ENCODE results near the gene PCDHGA1.

PCDHGA1 gene

DNA sequence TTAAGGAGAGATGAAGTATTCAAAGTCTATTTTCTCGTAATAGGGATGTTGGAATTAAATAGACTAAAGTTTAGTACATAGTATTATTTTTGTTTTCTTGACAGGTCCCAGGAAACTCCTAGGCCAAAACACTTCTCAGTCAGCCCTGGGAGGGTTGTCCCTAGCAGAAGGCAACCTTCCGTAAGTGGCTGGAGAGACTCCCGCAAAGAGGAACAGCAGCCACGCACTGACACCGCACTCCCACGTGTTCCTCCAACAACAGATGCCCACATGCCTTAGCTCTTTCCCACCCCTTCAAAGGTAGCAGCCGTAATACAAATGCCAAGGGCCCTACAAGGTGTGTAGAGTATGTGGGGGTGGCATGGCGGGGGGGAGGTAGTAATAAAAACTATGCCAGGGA is 187.0 kb downstream of the PCDHGA1 start:
- Histone ChIP-seq H3K9ac (ENCODE audit: low read length in 5 of 5) (no peak overlapping the region), H3K4me1 (ENCODE audit: control insufficient read depth in 5 of 5, insufficient read depth in 5 of 5, low read length in 5 of 5) (peaks cover 9 to 77% (median 56%) of the 10 kb centered on the region in 5 donors)

GRCh38 chr5:141517880-141518617 is 187.7 kb downstream of the PCDHGA1 start:
- Histone ChIP-seq H3K36me3 (ENCODE audit: control insufficient read depth in 5 of 5, insufficient read depth in 5 of 5, low read length in 5 of 5) (peaks cover 2 to 17% (median 13%) of the 10 kb centered on the region in 5 donors), H3K27me3 (ENCODE audit: control insufficient read depth in 5 of 5, insufficient read depth in 4 of 5, low read length in 5 of 5) (peaks cover 0 to 5% (median 0%) of the 10 kb centered on the region in 5 donors), H3K4me1 (ENCODE audit: control insufficient read depth in 5 of 5, insufficient read depth in 5 of 5, low read length in 5 of 5) (peaks cover 14 to 77% (median 51%) of the 10 kb centered on the region in 5 donors), H3K9ac (ENCODE audit: low read length in 5 of 5) (no peak overlapping the region), H3K9me3 (ENCODE audit: control insufficient read depth in 5 of 5, low read length in 5 of 5) (no peaks in the 10 kb centered on the region), H3K4me3 (ENCODE audit: low read depth in 1 of 5, low read length in 5 of 5) (no peak overlapping the region), H3K27ac (ENCODE audit: low read depth, low read length) (no peak overlapping the region)

More for the DNA sequence above, 187.0 kb downstream of the PCDHGA1 start:
- Histone ChIP-seq H3K27me3 (ENCODE audit: control insufficient read depth in 5 of 5, insufficient read depth in 4 of 5, low read length in 5 of 5) (peaks cover 0 to 5% (median 0%) of the 10 kb centered on the region in 5 donors), H3K36me3 (ENCODE audit: control insufficient read depth in 5 of 5, insufficient read depth in 5 of 5, low read length in 5 of 5) (peaks cover 2 to 17% (median 13%) of the 10 kb centered on the region in 5 donors), H3K9me3 (ENCODE audit: control insufficient read depth in 5 of 5, low read length in 5 of 5) (no peaks in the 10 kb centered on the region), H3K27ac (ENCODE audit: low read depth, low read length) (no peak overlapping the region), H3K4me3 (ENCODE audit: low read depth in 1 of 5, low read length in 5 of 5) (no peak overlapping the region)

DNA sequence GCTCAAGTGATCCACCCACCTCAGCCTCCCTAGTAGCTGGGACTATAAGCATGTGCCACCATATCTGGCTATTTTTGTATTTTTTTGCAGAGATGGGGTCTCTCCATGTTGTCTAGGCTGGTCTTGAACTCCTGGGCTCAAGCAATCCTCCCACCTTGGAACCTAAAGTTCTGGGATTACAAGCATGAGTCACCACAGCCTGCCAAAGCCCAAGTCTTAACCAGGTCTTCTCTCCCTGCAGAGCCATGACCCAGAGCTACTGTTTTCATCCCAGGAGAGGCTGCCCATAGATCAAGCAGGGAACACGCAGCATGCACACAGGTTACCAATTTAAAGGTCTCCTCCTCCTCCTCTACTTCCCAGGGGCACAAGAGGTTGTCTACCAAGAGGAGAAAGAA is 188.3 kb downstream of the PCDHGA1 start:
- Histone ChIP-seq H3K4me3 (ENCODE audit: low read depth in 1 of 5, low read length in 5 of 5) (no peak overlapping the region), H3K27me3 (ENCODE audit: control insufficient read depth in 5 of 5, insufficient read depth in 4 of 5, low read length in 5 of 5) (peaks cover 0 to 4% (median 0%) of the 10 kb centered on the region in 5 donors), H3K36me3 (ENCODE audit: control insufficient read depth in 5 of 5, insufficient read depth in 5 of 5, low read length in 5 of 5) (peaks cover 2 to 17% (median 13%) of the 10 kb centered on the region in 5 donors), H3K27ac (ENCODE audit: low read depth, low read length) (no peak overlapping the region), H3K9me3 (ENCODE audit: control insufficient read depth in 5 of 5, low read length in 5 of 5) (no peaks in the 10 kb centered on the region), H3K4me1 (ENCODE audit: control insufficient read depth in 5 of 5, insufficient read depth in 5 of 5, low read length in 5 of 5) (peaks cover 14 to 75% (median 46%) of the 10 kb centered on the region in 5 donors), H3K9ac (ENCODE audit: low read length in 5 of 5) (no peak overlapping the region)

GRCh38 chr5:141519605-141520565 is 189.6 kb downstream of the PCDHGA1 start:
- Histone ChIP-seq H3K4me1 (ENCODE audit: control insufficient read depth in 5 of 5, insufficient read depth in 5 of 5, low read length in 5 of 5) (peaks cover 16 to 72% (median 39%) of the 10 kb centered on the region in 5 donors), H3K9me3 (ENCODE audit: control insufficient read depth in 5 of 5, low read length in 5 of 5) (no peaks in the 10 kb centered on the region), H3K9ac (ENCODE audit: low read length in 5 of 5) (no peak overlapping the region), H3K4me3 (ENCODE audit: low read depth in 1 of 5, low read length in 5 of 5) (no peak overlapping the region), H3K27ac (ENCODE audit: low read depth, low read length) (peak overlapping the region; percentile 57), H3K36me3 (ENCODE audit: control insufficient read depth in 5 of 5, insufficient read depth in 5 of 5, low read length in 5 of 5) (peaks cover 2 to 17% (median 13%) of the 10 kb centered on the region in 5 donors), H3K27me3 (ENCODE audit: control insufficient read depth in 5 of 5, insufficient read depth in 4 of 5, low read length in 5 of 5) (no peaks in the 10 kb centered on the region)

GRCh38 chr5:141521244-141521781 is 191.0 kb downstream of the PCDHGA1 start:
- H3K9me3 ChIP-seq (ENCODE audit: control insufficient read depth in 5 of 5, low read length in 5 of 5) = no peaks in the 10 kb centered on the region
- H3K4me3 ChIP-seq (ENCODE audit: low read depth in 1 of 5, low read length in 5 of 5) = no peak overlapping the region
- peaks cover 4 to 20% (median 12%) of the 10 kb centered on the region in 5 donors for H3K36me3 ChIP-seq (ENCODE audit: control insufficient read depth in 5 of 5, insufficient read depth in 5 of 5, low read length in 5 of 5)
- H3K4me1 ChIP-seq (ENCODE audit: control insufficient read depth in 5 of 5, insufficient read depth in 5 of 5, low read length in 5 of 5) = peaks cover 16 to 64% (median 41%) of the 10 kb centered on the region in 5 donors
- H3K27me3 ChIP-seq (ENCODE audit: control insufficient read depth in 5 of 5, insufficient read depth in 4 of 5, low read length in 5 of 5) = peaks cover 0 to 3% (median 0%) of the 10 kb centered on the region in 5 donors
- no peak overlapping the region for H3K9ac ChIP-seq (ENCODE audit: low read length in 5 of 5)
- H3K27ac ChIP-seq (ENCODE audit: low read depth, low read length) = peak overlapping the region; percentile 57

- Histone ChIP-seq H3K36me3 (ENCODE audit: control insufficient read depth in 5 of 5, insufficient read depth in 5 of 5, low read length in 5 of 5) (peaks cover 5 to 17% (median 12%) of the 10 kb centered on the region in 5 donors), H3K27me3 (ENCODE audit: control insufficient read depth in 5 of 5, insufficient read depth in 4 of 5, low read length in 5 of 5) (peaks cover 0 to 3% (median 0%) of the 10 kb centered on the region in 5 donors), H3K9ac (ENCODE audit: low read length in 5 of 5) (no peak overlapping the region), H3K4me1 (ENCODE audit: control insufficient read depth in 5 of 5, insufficient read depth in 5 of 5, low read length in 5 of 5) (peaks cover 16 to 56% (median 41%) of the 10 kb centered on the region in 5 donors), H3K9me3 (ENCODE audit: control insufficient read depth in 5 of 5, low read length in 5 of 5) (no peaks in the 10 kb centered on the region), H3K27ac (ENCODE audit: low read depth, low read length) (peak overlapping the region; percentile 57), H3K4me3 (ENCODE audit: low read depth in 1 of 5, low read length in 5 of 5) (no peak overlapping the region)
Observed at GRCh38 chr5:141522301-141522700, 192.0 kb downstream of the PCDHGA1 start.

- H3K4me1 ChIP-seq (ENCODE audit: control insufficient read depth in 5 of 5, insufficient read depth in 5 of 5, low read length in 5 of 5) = peaks cover 16 to 62% (median 45%) of the 10 kb centered on the region in 5 donors
- peak overlapping the region; percentile 16 for H3K27ac ChIP-seq (ENCODE audit: low read depth, low read length)
Observed at GRCh38 chr5:141523991-141524390, 193.7 kb downstream of the PCDHGA1 start.

DNA sequence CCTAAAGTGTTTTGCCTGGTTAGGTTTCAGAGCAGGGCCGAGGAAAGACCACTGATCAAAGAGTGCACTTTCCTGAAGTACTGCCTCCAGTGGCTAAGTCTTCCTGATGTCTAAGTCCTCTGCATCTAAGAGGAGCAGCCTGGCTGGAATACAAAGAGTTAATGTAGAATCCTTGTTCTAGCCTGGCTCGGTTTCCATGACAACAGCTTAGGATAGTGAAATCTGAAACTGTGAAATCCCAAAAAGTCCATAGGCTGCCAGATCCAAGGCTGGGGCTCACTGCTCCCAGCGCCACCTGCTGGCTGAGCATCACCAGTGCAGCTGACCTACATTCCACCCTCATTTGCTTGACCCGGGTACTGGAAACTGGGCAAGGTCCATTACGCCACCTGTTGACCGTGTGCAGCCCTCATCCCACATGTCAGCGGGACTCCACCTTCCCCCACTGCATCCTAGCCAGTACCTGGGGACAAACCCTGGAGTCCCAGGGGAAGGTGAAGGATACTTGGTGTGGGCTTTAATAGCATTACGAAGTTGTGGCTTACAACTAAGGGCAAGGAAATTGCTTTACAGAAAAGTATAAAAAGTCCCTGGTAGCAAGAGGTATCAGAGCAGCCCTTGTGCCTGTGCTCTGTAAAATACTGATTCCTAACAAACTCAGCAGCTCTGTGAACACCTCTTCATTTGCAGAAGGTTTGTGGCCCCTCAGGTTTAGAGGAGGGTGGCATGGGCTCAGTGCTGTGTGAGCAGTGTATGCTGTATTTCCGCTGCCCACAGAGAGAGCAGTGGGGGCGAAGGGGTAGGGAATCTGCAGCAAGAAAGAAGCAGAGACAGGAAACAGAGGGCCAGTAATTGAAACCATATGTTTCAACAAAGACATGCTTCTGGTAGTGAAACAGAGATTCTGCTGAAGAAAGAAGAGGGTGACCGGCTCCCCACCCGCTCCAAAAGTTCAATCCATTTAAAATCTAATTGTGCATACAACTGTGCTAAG is 194.6 kb downstream of the PCDHGA1 start:
- Histone ChIP-seq H3K9me3 (ENCODE audit: control insufficient read depth in 5 of 5, low read length in 5 of 5) (no peaks in the 10 kb centered on the region), H3K9ac (ENCODE audit: low read length in 5 of 5) (no peak overlapping the region), H3K27ac (ENCODE audit: low read depth, low read length) (peak overlapping the region; percentile 59), H3K4me1 (ENCODE audit: control insufficient read depth in 5 of 5, insufficient read depth in 5 of 5, low read length in 5 of 5) (peaks cover 16 to 56% (median 41%) of the 10 kb centered on the region in 5 donors), H3K27me3 (ENCODE audit: control insufficient read depth in 5 of 5, insufficient read depth in 4 of 5, low read length in 5 of 5) (peaks cover 0 to 3% (median 0%) of the 10 kb centered on the region in 5 donors), H3K4me3 (ENCODE audit: low read depth in 1 of 5, low read length in 5 of 5) (peak overlapping the region in 1 of 5 donors; percentile 23), H3K36me3 (ENCODE audit: control insufficient read depth in 5 of 5, insufficient read depth in 5 of 5, low read length in 5 of 5) (peaks cover 3 to 26% (median 20%) of the 10 kb centered on the region in 5 donors)

More at GRCh38 chr5:141523991-141524390, 193.7 kb downstream of the PCDHGA1 start:
- peaks cover 0 to 3% (median 0%) of the 10 kb centered on the region in 5 donors for H3K27me3 ChIP-seq (ENCODE audit: control insufficient read depth in 5 of 5, insufficient read depth in 4 of 5, low read length in 5 of 5)
- H3K9ac ChIP-seq (ENCODE audit: low read length in 5 of 5) = no peak overlapping the region
- H3K9me3 ChIP-seq (ENCODE audit: control insufficient read depth in 5 of 5, low read length in 5 of 5) = no peaks in the 10 kb centered on the region
- no peak overlapping the region for H3K4me3 ChIP-seq (ENCODE audit: low read depth in 1 of 5, low read length in 5 of 5)
- peaks cover 4 to 28% (median 17%) of the 10 kb centered on the region in 5 donors for H3K36me3 ChIP-seq (ENCODE audit: control insufficient read depth in 5 of 5, insufficient read depth in 5 of 5, low read length in 5 of 5)

Data from subcutaneous abdominal adipose tissue (tissue), 5 donors.